ENCODE measurements around the gene QRICH1. TPM values are rescaled to one million over a fixed set of nuclear protein-coding genes. Genes with fewer than 3 reads are reported as not detected.

QRICH1 gene
- total RNA-seq, 2 donors from 2014 or later: 122 to 151 TPM

DNA sequence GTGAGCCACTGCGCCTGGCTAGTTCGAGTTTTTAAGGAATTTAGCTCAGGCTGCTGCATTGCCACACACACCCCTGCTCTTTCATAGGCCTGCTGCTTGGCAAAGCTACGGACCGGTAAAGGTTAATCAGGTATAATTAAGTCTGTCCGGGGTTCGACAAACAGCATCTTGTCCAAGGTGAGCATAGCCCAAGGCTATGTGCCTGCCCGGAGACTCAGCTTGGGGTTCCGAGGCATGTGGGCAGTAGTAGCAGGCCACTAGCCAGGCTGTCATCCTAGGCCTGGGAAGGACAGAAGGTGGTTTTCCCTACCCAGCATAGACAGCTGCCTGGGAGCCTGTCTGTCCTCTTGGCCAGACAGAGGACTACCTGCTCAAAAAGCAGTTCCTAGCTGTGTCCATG lies 97.2 kb downstream of the QRICH1 start:
- Mint-ChIP-seq H3K9me3 (no peaks in the 10 kb centered on the region), H3K4me1 (peaks cover 16% of the 10 kb centered on the region), H3K4me3 (no peak overlapping the region), H3K27ac (no peak overlapping the region), H3K36me3 (ENCODE audit: low read depth) (peaks cover 36% of the 10 kb centered on the region), H3K27me3 (no peaks in the 10 kb centered on the region)
- ATAC-seq (replicated peaks): no peak

DNA sequence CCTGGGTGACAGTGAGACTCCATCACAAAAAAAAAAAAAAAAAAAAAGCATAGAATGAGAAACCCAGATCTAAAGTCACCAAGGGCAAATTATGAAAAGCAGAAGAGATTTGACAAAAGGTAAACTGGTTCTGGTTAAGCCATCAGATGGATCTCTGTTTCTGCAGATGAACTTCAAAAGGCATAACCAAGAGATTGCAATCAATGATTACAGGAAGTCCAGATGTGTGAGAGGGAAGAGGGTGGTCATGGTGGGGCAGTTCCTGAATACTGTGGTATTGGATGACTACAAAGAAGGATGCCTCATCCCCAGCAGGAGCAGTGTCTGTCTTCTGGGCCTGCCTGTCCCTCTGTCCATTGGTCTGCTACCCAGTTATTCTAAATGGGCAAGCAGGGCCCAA lies 100.0 kb downstream of the QRICH1 start:
- no peak for ATAC-seq (replicated peaks)
- peaks cover 47% of the 10 kb centered on the region for H3K36me3 Mint-ChIP-seq (ENCODE audit: low read depth)
- H3K4me1 Mint-ChIP-seq: peaks cover 19% of the 10 kb centered on the region
- H3K4me3 Mint-ChIP-seq: no peak overlapping the region
- no peaks in the 10 kb centered on the region for H3K27me3 Mint-ChIP-seq
- no peaks in the 10 kb centered on the region for H3K9me3 Mint-ChIP-seq
- peak overlapping the region; percentile 12 for H3K27ac Mint-ChIP-seq

GRCh38 chr3:48991851-48992545 lies 101.9 kb downstream of the QRICH1 start:
- H3K4me1 Mint-ChIP-seq: peaks cover 25% of the 10 kb centered on the region
- H3K9me3 Mint-ChIP-seq: no peaks in the 10 kb centered on the region
- peak overlapping the region; percentile 97 for H3K4me3 Mint-ChIP-seq
- H3K36me3 Mint-ChIP-seq (ENCODE audit: low read depth): peaks cover 47% of the 10 kb centered on the region
- H3K27ac Mint-ChIP-seq: peak overlapping the region; percentile 95
- ATAC-seq (replicated peaks): no peak
- no peaks in the 10 kb centered on the region for H3K27me3 Mint-ChIP-seq

- peak overlapping the region; percentile 97 for H3K4me3 Mint-ChIP-seq
These were observed 103.0 kb downstream of the QRICH1 start for GRCh38 chr3:48990636-48991469.

GRCh38 chr3:48989796-48990635 lies 103.9 kb downstream of the QRICH1 start, which contains the start of gene P4HTM:
Gene P4HTM (plus strand): TSS chr3:48990241. CDS start chr3:48990257, 16 bp downstream.
- Mint-ChIP-seq H3K27ac (peak within 1 kb of the TSS; percentile 95), H3K9me3 (no peaks in the 10 kb centered on the region), H3K27me3 (no peaks in the 10 kb centered on the region), H3K4me1 (peaks cover 26% of the 10 kb centered on the region), H3K36me3 (ENCODE audit: low read depth) (peaks cover 55% of the 10 kb centered on the region), H3K4me3 (peak within 1 kb of the TSS; percentile 97)
- ATAC-seq (replicated peaks): peak; percentile 76

More at GRCh38 chr3:48990636-48991469, 103.0 kb downstream of the QRICH1 start:
- H3K27ac Mint-ChIP-seq: peak overlapping the region; percentile 95
- ATAC-seq (replicated peaks): peak; percentile 23
- H3K9me3 Mint-ChIP-seq: no peaks in the 10 kb centered on the region
- peaks cover 27% of the 10 kb centered on the region for H3K4me1 Mint-ChIP-seq
- no peaks in the 10 kb centered on the region for H3K27me3 Mint-ChIP-seq
- peaks cover 55% of the 10 kb centered on the region for H3K36me3 Mint-ChIP-seq (ENCODE audit: low read depth)

DNA sequence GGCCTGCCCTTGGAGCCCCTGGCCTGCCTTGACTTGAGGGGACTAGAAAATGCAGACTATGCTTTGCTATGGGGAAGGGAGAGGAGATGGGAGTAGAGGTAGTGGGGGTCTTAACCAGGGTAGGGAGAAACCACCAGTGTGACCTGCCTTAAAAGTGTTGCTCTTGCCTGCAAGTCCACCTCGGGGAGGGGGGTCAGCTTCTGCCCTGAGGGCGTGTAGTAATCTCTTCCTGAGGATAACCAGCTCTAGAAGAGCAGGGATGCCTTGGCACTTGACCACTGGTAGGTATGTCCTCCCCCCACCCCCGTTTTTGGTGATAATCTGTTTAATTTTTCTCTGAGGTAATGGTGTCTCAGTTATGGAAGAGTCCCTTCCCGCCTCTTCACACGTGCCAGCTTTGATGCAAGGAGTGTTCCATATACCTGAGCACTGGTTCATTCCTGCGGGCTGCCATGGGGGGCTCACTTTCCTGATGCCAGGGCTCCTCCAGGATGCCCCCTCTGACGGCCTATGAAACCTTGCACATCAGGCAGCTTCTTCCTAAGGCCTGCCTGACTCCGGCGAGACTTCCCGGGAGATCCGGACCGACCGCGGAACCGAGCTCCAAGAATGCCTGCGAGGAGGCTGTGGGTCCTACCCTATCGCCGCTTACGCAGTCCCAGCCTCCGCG lies 104.6 kb downstream of the QRICH1 start:
- Mint-ChIP-seq H3K27ac (peak overlapping the region; percentile 93), H3K36me3 (ENCODE audit: low read depth) (peaks cover 55% of the 10 kb centered on the region), H3K4me1 (peaks cover 22% of the 10 kb centered on the region), H3K4me3 (peak overlapping the region; percentile 97), H3K9me3 (no peaks in the 10 kb centered on the region), H3K27me3 (no peaks in the 10 kb centered on the region)
- ATAC-seq (replicated peaks): peak; percentile 1

GRCh38 chr3:48985831-48986376 lies 108.0 kb downstream of the QRICH1 start:
- Mint-ChIP-seq H3K4me3 (no peak overlapping the region), H3K27ac (peak overlapping the region; percentile 69), H3K27me3 (no peaks in the 10 kb centered on the region), H3K9me3 (no peaks in the 10 kb centered on the region), H3K36me3 (ENCODE audit: low read depth) (peaks cover 61% of the 10 kb centered on the region), H3K4me1 (peaks cover 18% of the 10 kb centered on the region)
- ATAC-seq (replicated peaks): no peak

GRCh38 chr3:48984663-48985062 lies 109.2 kb downstream of the QRICH1 start:
- ATAC-seq (replicated peaks): no peak
- Mint-ChIP-seq H3K4me1 (peaks cover 18% of the 10 kb centered on the region), H3K27me3 (no peaks in the 10 kb centered on the region), H3K36me3 (ENCODE audit: low read depth) (peaks cover 70% of the 10 kb centered on the region), H3K4me3 (no peak overlapping the region), H3K27ac (peak overlapping the region; percentile 69), H3K9me3 (no peaks in the 10 kb centered on the region)

DNA sequence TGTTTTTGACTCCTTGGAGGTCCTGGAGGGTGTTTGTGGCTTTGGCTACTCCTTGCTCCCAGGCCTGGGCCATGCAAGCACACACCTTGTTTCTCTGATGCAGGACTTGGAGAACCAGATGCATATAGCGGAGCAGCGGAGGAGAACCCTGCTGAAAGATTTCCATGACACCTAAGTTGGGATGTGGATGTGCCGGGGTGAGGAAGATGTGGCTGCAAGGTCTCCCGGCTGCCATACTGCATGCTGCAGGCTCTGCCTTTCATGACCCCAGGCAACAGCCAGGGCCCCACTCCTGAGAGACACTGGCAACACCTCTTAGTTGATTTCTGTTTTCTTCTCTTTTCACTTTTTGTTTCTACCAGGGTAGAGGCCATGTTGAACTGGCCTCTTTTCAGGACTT lies 110.8 kb downstream of the QRICH1 start:
- H3K27me3 Mint-ChIP-seq: no peaks in the 10 kb centered on the region
- no peak for ATAC-seq (replicated peaks)
- peaks cover 10% of the 10 kb centered on the region for H3K4me1 Mint-ChIP-seq
- peaks cover 86% of the 10 kb centered on the region for H3K36me3 Mint-ChIP-seq (ENCODE audit: low read depth)
- H3K4me3 Mint-ChIP-seq: no peak overlapping the region
- H3K9me3 Mint-ChIP-seq: no peaks in the 10 kb centered on the region
- H3K27ac Mint-ChIP-seq: peak overlapping the region; percentile 72

DNA sequence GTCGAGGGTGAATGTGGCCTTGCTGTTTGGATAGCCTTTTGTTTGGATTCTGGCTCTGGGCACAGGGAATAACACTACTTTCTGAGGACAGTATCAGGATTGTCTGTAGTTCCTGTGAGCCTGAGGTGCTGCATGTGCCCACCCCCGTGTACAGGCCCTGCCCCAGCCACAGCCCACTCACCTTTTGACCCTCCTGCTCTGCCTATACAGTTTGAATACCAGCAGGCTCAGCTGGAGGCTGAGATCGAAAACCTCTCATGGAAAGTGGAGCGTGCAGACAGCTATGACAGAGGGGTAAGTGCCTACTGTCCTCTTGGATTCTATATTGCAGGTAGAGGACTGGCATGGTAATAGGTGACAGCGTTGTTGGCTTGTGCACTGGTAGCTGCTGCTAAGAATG lies 111.2 kb downstream of the QRICH1 start:
- Mint-ChIP-seq H3K4me3 (no peak overlapping the region), H3K4me1 (peaks cover 6% of the 10 kb centered on the region), H3K27me3 (no peaks in the 10 kb centered on the region), H3K27ac (peak overlapping the region; percentile 72), H3K9me3 (no peaks in the 10 kb centered on the region), H3K36me3 (ENCODE audit: low read depth) (peaks cover 90% of the 10 kb centered on the region)
- ATAC-seq (replicated peaks): no peak

GRCh38 chr3:48982016-48982415 lies 111.9 kb downstream of the QRICH1 start:
- H3K4me3 Mint-ChIP-seq: no peak overlapping the region
- H3K9me3 Mint-ChIP-seq: no peaks in the 10 kb centered on the region
- no peak for ATAC-seq (replicated peaks)
- peaks cover 94% of the 10 kb centered on the region for H3K36me3 Mint-ChIP-seq (ENCODE audit: low read depth)
- H3K27me3 Mint-ChIP-seq: no peaks in the 10 kb centered on the region
- peaks cover 5% of the 10 kb centered on the region for H3K4me1 Mint-ChIP-seq
- H3K27ac Mint-ChIP-seq: peak overlapping the region; percentile 72

DNA sequence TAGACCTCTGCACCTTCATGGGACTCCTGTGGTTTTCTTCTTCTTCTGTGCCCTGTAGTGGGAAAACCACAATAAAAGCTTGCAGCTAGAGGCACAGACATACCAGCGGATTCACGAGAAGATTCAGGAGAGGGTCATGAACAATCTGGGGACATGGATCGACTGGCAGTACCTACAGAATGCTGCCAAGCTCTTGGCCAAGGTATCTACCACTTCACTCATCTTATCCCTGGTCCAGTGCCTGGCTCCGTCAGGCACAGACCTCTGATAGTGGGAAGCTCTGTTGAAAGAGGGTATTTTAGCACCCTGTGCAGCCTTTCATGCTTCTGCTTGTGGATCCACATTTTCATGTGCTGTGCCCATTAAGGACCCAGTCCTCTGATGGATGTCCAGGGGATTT lies 113.6 kb downstream of the QRICH1 start:
- Mint-ChIP-seq H3K9me3 (no peaks in the 10 kb centered on the region), H3K36me3 (ENCODE audit: low read depth) (peaks cover 97% of the 10 kb centered on the region), H3K27me3 (no peaks in the 10 kb centered on the region), H3K4me3 (no peak overlapping the region), H3K4me1 (no peaks in the 10 kb centered on the region), H3K27ac (no peak overlapping the region)
- no peak for ATAC-seq (replicated peaks)
